T47D (cell line): ENCODE measurements around the gene MGAT4C.
A peak's percentile ranks its signal among the peaks of the same experiment; 100 is the strongest.

ENCODE experiments used
- DNase-seq, 2 experiments: peaks; one replicate each; pipeline versions ENCODE4 v3.0.0 to v3.0.0-alpha.2; 2011 to 2012; ENCODE audit warnings: low read depth in 1 of 2, low spot score in 1 of 2
- JUND ChIP-seq: IDR thresholded peaks from 2 replicates; pipeline ENCODE4 v1.6.1; 2012; ENCODE audit warnings: low read depth
- in situ Hi-C: cut with HindIII; loops from 2 replicates; pipeline ENCODE4 v1.10.0; 2016; ENCODE audit warnings: low sequenced_read_pairs, low pct_unique_long_range_greater_than_20kb

Gene MGAT4C

GRCh38 chr12:86257134-86257533 lies 943 bp upstream of the MGAT4C start:
- no peak for TF ChIP-seq JUND
- DNase-seq = no peak
- in situ Hi-C loops = no loop called here

GRCh38 chr12:86254399-86255107 lies 1.6 kb downstream of the MGAT4C start:
- no peak for TF ChIP-seq JUND
- DNase-seq = no peak
- in situ Hi-C loops = no loop called here

GRCh38 chr12:86249851-86250250 lies 6.3 kb downstream of the MGAT4C start:
- TF ChIP-seq JUND = no peak
- in situ Hi-C loops = no loop called here
- DNase-seq = no peak

- DNase-seq = no peak
- no peak for TF ChIP-seq JUND
- in situ Hi-C loops = no loop called here
Observed at GRCh38 chr12:86249276-86249675, 6.9 kb downstream of the MGAT4C start.

GRCh38 chr12:86247871-86248270 lies 8.3 kb downstream of the MGAT4C start:
- in situ Hi-C loops = no loop called here
- no peak for DNase-seq
- no peak for TF ChIP-seq JUND

- in situ Hi-C loops = no loop called here
- TF ChIP-seq JUND = no peak
- DNase-seq = peak in 1 of 2 experiments; percentile 7
Observed at GRCh38 chr12:86241600-86241999, 14.6 kb downstream of the MGAT4C start.

- in situ Hi-C loops = no loop called here
- DNase-seq = no peak
- no peak for TF ChIP-seq JUND
Observed at GRCh38 chr12:86234316-86234855, 21.8 kb downstream of the MGAT4C start.

GRCh38 chr12:86233126-86233525 lies 23.1 kb downstream of the MGAT4C start:
- peak in 1 of 2 experiments; percentile 40 for DNase-seq
- in situ Hi-C loops = no loop called here
- TF ChIP-seq JUND = no peak

GRCh38 chr12:86230516-86231146 lies 25.6 kb downstream of the MGAT4C start:
- TF ChIP-seq JUND = no peak
- DNase-seq = no peak
- in situ Hi-C loops = no loop called here

- in situ Hi-C loops = no loop called here
- TF ChIP-seq JUND = no peak
- DNase-seq = no peak
Observed at GRCh38 chr12:86229772-86230171, 26.4 kb downstream of the MGAT4C start.

GRCh38 chr12:86228656-86229055 lies 27.5 kb downstream of the MGAT4C start:
- no peak for DNase-seq
- in situ Hi-C loops = no loop called here
- no peak for TF ChIP-seq JUND

- no peak for TF ChIP-seq JUND
- in situ Hi-C loops = no loop called here
- DNase-seq = peak in 1 of 2 experiments; percentile 59
Observed at GRCh38 chr12:86226481-86226880, 29.7 kb downstream of the MGAT4C start.

- no peak for TF ChIP-seq JUND
- no peak for DNase-seq
- in situ Hi-C loops = no loop called here
Observed at GRCh38 chr12:86216591-86216990, 39.6 kb downstream of the MGAT4C start.

- in situ Hi-C loops = no loop called here
- no peak for TF ChIP-seq JUND
- DNase-seq = no peak
Observed at GRCh38 chr12:86213012-86213411, 43.2 kb downstream of the MGAT4C start.
